NCI-H1105 treated with DMSO at 0.1 percent for 48 hours (cell line): Measurements from ENCODE around the gene IKBKE.

Source experiments
- DNase-seq: peaks from one replicate; lab custom pipeline; 2025; lab: John Stamatoyannopoulos, UW

IKBKE gene

GRCh38 chr1:206455289-206455665, 15.0 kb upstream of the IKBKE start:
- DNase-seq = no peak

GRCh38 chr1:206455666-206456344, 14.5 kb upstream of the IKBKE start:
- peak; percentile 95 for DNase-seq

DNA sequence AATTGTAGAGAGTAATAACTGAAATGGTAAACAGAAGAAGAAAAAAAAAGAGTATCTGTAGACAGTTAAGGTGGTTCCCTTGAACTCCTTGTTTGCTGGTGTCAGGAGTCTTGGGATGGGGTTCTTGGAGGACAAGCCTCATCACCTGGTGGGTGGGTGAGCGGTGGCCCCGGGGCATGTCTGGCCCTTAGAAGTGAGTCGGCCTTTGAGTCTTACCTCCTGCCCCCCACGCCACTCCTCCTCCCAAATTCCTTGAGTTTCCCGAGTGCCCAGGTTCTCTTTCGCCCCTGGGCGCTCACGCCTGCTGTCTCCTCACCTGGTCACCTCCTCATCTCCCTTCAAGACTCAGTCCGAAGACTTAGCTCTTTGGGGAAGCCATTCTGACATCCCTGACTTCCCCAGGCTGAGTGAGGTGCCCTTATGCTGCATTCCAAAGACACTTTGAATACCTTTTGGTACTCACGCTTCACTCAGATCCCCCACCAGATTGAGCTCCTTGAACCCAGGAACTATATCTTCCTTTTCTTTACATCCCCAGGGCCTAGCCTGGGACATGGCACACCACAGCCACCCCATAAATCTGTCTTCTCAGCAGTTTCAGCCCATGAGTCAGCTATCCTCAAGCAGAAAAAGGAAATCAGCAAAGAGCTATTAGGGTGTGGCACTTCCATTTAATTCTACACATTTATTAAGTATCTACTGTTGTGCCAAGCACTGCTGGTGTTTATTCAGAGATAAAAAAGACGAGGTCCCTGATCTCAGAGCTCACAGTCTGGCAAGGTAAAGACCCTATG, 13.5 kb upstream of the IKBKE start:
- no peak for DNase-seq

- no peak for DNase-seq
Measured at GRCh38 chr1:206457408-206458120, 12.7 kb upstream of the IKBKE start.

DNA sequence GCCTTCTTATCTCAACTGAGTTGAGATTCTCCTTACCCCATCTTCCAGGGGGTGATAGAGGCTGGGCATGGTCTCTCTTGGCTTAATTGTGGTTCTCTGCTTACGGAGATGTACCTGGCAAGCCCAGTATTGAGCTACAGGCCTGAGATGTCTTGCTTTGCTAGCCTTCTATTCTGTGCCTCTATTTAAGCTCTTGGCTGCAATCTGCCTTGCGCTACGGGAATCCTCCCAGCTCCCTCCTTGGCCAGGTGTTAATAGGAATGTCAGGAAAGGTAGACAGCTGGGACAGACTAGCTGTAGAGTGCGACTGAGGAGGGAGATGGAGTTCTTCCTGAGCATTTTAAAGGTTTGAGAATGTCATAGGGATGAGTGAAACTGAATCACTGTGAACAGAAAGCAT, 10.6 kb upstream of the IKBKE start:
- DNase-seq = no peak

DNA sequence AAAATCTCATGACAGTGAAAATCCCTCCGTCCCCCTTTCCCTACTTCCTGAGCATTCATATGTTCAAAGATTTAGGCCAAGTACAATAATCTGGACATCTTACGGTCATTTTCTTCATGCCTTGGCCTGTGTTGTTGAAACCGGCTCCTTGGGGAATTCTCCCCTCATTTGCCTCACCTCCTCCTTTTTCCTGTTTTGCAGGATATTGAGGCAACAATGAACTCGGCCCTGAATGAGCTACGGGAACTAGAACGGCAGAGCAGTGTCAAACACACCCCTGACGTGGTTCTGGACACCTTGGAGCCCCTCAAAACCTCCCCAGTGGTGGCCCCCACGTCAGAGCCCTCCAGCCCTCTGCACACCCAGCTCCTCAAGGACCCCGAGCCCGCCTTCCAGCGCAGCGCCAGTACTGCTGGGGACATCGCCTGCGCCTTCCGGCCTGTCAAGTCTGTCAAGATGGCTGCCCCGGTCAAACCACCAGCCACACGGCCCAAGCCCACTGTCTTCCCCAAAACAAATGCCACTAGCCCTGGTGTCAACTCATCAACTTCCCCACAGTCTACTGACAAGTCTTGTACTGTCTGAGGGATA, 9.3 kb upstream of the IKBKE start:
- DNase-seq = no peak

- DNase-seq = peak; percentile 58
Measured at GRCh38 chr1:206461602-206462455, 8.4 kb upstream of the IKBKE start.

- DNase-seq = no peak
Measured at GRCh38 chr1:206463137-206463536, 7.1 kb upstream of the IKBKE start.

- no peak for DNase-seq
Measured at GRCh38 chr1:206463911-206464310, 6.4 kb upstream of the IKBKE start.

- no peak for DNase-seq
Measured at GRCh38 chr1:206464456-206464964, 5.8 kb upstream of the IKBKE start.

- DNase-seq = no peak
Measured at GRCh38 chr1:206465951-206466350, 4.3 kb upstream of the IKBKE start.

- DNase-seq = no peak
Measured at GRCh38 chr1:206466840-206467649, 3.2 kb upstream of the IKBKE start.

GRCh38 chr1:206467915-206468314, 2.4 kb upstream of the IKBKE start:
- no peak for DNase-seq

- DNase-seq = no peak
Measured at GRCh38 chr1:206468571-206468970, 1.7 kb upstream of the IKBKE start.

GRCh38 chr1:206469411-206469932, 804 bp upstream of the IKBKE start:
- no peak for DNase-seq

- no peak for DNase-seq
Measured at GRCh38 chr1:206470692-206471414, 577 bp downstream of the IKBKE start.

DNA sequence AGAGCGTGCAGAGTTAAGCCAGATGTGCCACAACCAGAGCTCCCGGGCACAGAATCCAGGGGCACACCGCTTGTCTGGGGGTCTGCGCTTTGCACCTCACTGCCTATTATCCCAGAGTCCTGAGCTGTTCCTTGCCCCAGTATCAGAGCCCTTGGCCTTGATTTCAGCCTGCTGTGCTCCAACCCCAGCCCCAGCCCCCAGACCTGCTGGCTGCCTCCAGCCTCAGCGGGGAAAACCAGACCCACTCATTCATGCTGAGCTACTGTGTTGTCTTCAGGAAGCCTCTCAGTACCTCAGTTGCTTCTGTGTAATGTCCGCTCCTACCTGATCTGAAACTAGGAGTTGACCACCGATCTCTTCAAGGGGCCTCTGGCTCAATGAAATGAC, 1.1 kb downstream of the IKBKE start:
- DNase-seq = no peak

GRCh38 chr1:206472024-206472423, 1.7 kb downstream of the IKBKE start:
- DNase-seq = no peak

DNA sequence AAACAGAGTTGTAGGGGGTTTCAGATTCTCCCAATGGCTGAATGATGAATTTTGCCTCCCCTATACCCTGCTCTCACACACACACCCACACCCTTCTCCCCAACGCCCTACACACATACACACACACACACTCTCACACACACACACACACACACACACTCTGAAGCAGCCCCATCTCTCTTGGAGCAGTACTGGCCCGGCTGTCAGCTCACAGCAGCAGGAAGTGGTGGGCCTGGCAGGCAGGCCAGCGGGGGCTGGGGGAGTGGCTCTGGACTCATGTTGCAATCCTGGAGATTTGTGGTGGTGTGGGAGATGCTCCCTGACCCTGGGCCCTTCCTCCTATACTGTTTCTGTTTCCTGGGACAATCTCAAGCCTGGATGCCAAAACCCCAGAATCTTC, 2.2 kb downstream of the IKBKE start:
- DNase-seq = no peak

GRCh38 chr1:206472886-206473285, 2.6 kb downstream of the IKBKE start:
- DNase-seq = no peak
